H1 (cell line): ENCODE measurements around the gene TOP1. TPM values are rescaled to one million over a fixed set of nuclear protein-coding genes. Genes with fewer than 3 reads are reported as not detected.
A peak's percentile ranks its signal among the peaks of the same experiment; 100 is the strongest.

Experiments
- CTCF ChIA-PET: fragments of 300-600 bp; sonication (Branson Sonifier 250); formaldehyde crosslinking; loops from one replicate; lab custom pipeline; 2021; ENCODE audit not compliant: partially characterized antibody; lab: Charles Lee
- POLR2A ChIA-PET: fragments of 300-600 bp; sonication (Branson Sonifier 250); formaldehyde crosslinking; loops from one replicate; lab custom pipeline; 2021; ENCODE audit warnings: inconsistent platforms; ENCODE audit not compliant: partially characterized antibody; lab: Charles Lee
- DNase-seq, 2 experiments: peaks; one replicate each; pipeline versions ENCODE4 v3.0.0 to v3.0.0-alpha.2; 2010 to 2022; ENCODE audit warnings: low spot score in 2 of 2, low read depth in 1 of 2, mixed read lengths in 1 of 2
- FAIRE-seq: peaks from 2 replicates; lab custom pipeline; 2011; peaks lifted over from hg19 to GRCh38; lab: Jason Lieb, UNC
- H2AFZ ChIP-seq: 2 replicates; pipeline ENCODE4 v1.8.1; 2012; ENCODE audit warnings: low read length, inconsistent platforms
- H2AK5ac ChIP-seq: 2 replicates; pipeline ENCODE4 v1.6.1; 2013; ENCODE audit warnings: low read depth, low read length
- H2BK120ac ChIP-seq: replicated peaks from 2 replicates; pipeline ENCODE3; 2013; ENCODE audit warnings: low read depth, low read length, inconsistent platforms
- H2BK12ac ChIP-seq: 2 replicates; pipeline ENCODE4 v1.6.1; 2013; ENCODE audit warnings: low read depth, low read length
- H2BK15ac ChIP-seq: 2 replicates; pipeline ENCODE4 v1.6.1; 2013; ENCODE audit warnings: low read length
- H2BK20ac ChIP-seq: 2 replicates; pipeline ENCODE4 v1.6.1; 2013; ENCODE audit warnings: low read length
- H2BK5ac ChIP-seq: 2 replicates; pipeline ENCODE4 v1.6.1; 2013; ENCODE audit warnings: low read depth, low read length
- H3K14ac ChIP-seq: 2 replicates; pipeline ENCODE4 v1.6.1; 2013; ENCODE audit warnings: inconsistent platforms; ENCODE audit not compliant: insufficient read length
- H3K18ac ChIP-seq: 2 replicates; pipeline ENCODE4 v1.6.1; 2013; ENCODE audit warnings: low read length; ENCODE audit errors: extremely low read depth
- H3K23ac ChIP-seq: 2 replicates; pipeline ENCODE4 v1.6.1; 2013; ENCODE audit warnings: inconsistent platforms; ENCODE audit not compliant: insufficient read length
- H3K23me2 ChIP-seq: 2 replicates; pipeline ENCODE4 v1.6.1; 2013; ENCODE audit warnings: low read depth, low read length
- H3K27ac ChIP-seq: 2 replicates; pipeline ENCODE4 v1.6.1; 2011; ENCODE audit warnings: low read depth, low read length, inconsistent platforms
- H3K27me3 ChIP-seq, 4 experiments: replicated peaks in 1 of 4; 1 replicate in 1 of 4; 2 replicates in 3 of 4; pipeline versions ENCODE4 v1.6.1 to v1.8.1; 2011 to 2013; ENCODE audit warnings: low read length in 3 of 4, mild to moderate bottlenecking in 3 of 4, inconsistent platforms in 2 of 4, mixed read lengths in 2 of 4, moderate library complexity in 1 of 4; ENCODE audit not compliant: control insufficient read depth in 3 of 4, insufficient read depth in 3 of 4; ENCODE audit errors: extremely low read depth in 1 of 4
- H3K36me3 ChIP-seq, 4 experiments: 2 replicates each; pipeline versions ENCODE4 v1.6.1 to v1.8.1; 2011 to 2013; ENCODE audit warnings: mild to moderate bottlenecking in 4 of 4, low read length in 3 of 4, moderate library complexity in 2 of 4, control low read depth in 1 of 4, inconsistent platforms in 1 of 4; ENCODE audit not compliant: insufficient read depth in 4 of 4, control insufficient read depth in 2 of 4
- H3K4ac ChIP-seq: replicated peaks from 2 replicates; pipeline ENCODE3; 2013; ENCODE audit warnings: low read length, low read depth, mixed read lengths, inconsistent platforms; ENCODE audit not compliant: insufficient read length
- H3K4me1 ChIP-seq, 4 experiments: replicated peaks in 1 of 4; 1 replicate in 1 of 4; 2 replicates in 3 of 4; pipeline versions ENCODE4 v1.6.1 to v1.8.1; 2011 to 2013; ENCODE audit warnings: low read length in 3 of 4, inconsistent platforms in 2 of 4, mixed read lengths in 1 of 4; ENCODE audit not compliant: insufficient read depth in 4 of 4, control insufficient read depth in 3 of 4
- H3K4me2 ChIP-seq, 2 experiments: 2 replicates each; pipeline versions ENCODE4 v1.6.1 to v1.8.1; 2011 to 2013; ENCODE audit warnings: low read depth in 2 of 2, low read length in 2 of 2, control low read depth in 1 of 2, inconsistent platforms in 1 of 2, mild to moderate bottlenecking in 1 of 2; ENCODE audit not compliant: insufficient read depth in 1 of 2
- H3K4me3 ChIP-seq, 4 experiments: fragments of 200-600, 300-600 bp in 1 of 4; sonication (generic), shearing (Covaris generic), sonication (Bioruptor Twin) in 1 of 4; 2 replicates each; pipeline versions ENCODE4 v1.5.1 to v1.8.1; 2011 to 2016; ENCODE audit warnings: low read length in 4 of 4, low read depth in 3 of 4, control low read depth in 2 of 4, inconsistent platforms in 2 of 4, mild to moderate bottlenecking in 2 of 4, mixed read lengths in 1 of 4, moderate library complexity in 1 of 4; ENCODE audit not compliant: insufficient read depth in 2 of 4; ENCODE audit errors: extremely low read depth in 1 of 4
- H3K56ac ChIP-seq: replicated peaks from 2 replicates; pipeline ENCODE3; 2013; ENCODE audit warnings: low read depth, mild to moderate bottlenecking, mixed read lengths, low read length, inconsistent platforms; ENCODE audit not compliant: insufficient read length
- H3K79me1 ChIP-seq: 2 replicates; pipeline ENCODE4 v1.6.1; 2013; ENCODE audit warnings: low read depth, low read length, control low read depth
- H3K79me2 ChIP-seq, 2 experiments: 2 replicates each; pipeline versions ENCODE4 v1.6.1 to v1.8.1; 2012 to 2013; ENCODE audit warnings: low read length in 2 of 2, mild to moderate bottlenecking in 2 of 2, inconsistent platforms in 1 of 2; ENCODE audit not compliant: insufficient read depth in 2 of 2, control insufficient read depth in 1 of 2
- H3K9ac ChIP-seq, 4 experiments: replicated peaks in 1 of 4; 1 replicate in 1 of 4; 2 replicates in 3 of 4; pipeline versions ENCODE4 v1.6.1 to v1.8.1; 2011 to 2013; ENCODE audit warnings: low read depth in 3 of 4, low read length in 3 of 4, control low read depth in 2 of 4, mild to moderate bottlenecking in 2 of 4, moderate library complexity in 2 of 4, inconsistent platforms in 1 of 4; ENCODE audit errors: extremely low read depth in 1 of 4
- H3K9me3 ChIP-seq, 2 experiments: 2 replicates each; pipeline versions ENCODE4 v1.6.1 to v1.8.1; 2012 to 2013; ENCODE audit warnings: mild to moderate bottlenecking in 2 of 2, moderate library complexity in 2 of 2, control low read depth in 1 of 2, inconsistent platforms in 1 of 2, low read depth in 1 of 2, low read length in 1 of 2, mixed read lengths in 1 of 2; ENCODE audit not compliant: insufficient read depth in 2 of 2
- H4K20me1 ChIP-seq, 2 experiments: replicated peaks in 1 of 2; 2 replicates each; pipeline versions ENCODE3 to v1.8.1; 2011 to 2013; ENCODE audit warnings: inconsistent platforms in 2 of 2, low read length in 2 of 2, mild to moderate bottlenecking in 1 of 2; ENCODE audit not compliant: insufficient read depth in 2 of 2, control insufficient read depth in 1 of 2
- H4K5ac ChIP-seq: 2 replicates; pipeline ENCODE4 v1.6.1; 2013; ENCODE audit warnings: low read length, low read depth, mixed read lengths, inconsistent platforms; ENCODE audit not compliant: insufficient read length
- H4K8ac ChIP-seq: 2 replicates; pipeline ENCODE4 v1.8.0; 2013; ENCODE audit warnings: mild to moderate bottlenecking, moderate library complexity, low read length, inconsistent platforms; ENCODE audit not compliant: insufficient read depth; ENCODE audit errors: extremely low read depth
- H4K91ac ChIP-seq: replicated peaks from 2 replicates; pipeline ENCODE3; 2013; ENCODE audit warnings: low read length, mixed read lengths, inconsistent platforms; ENCODE audit not compliant: insufficient read length
- CHD1 ChIP-seq: IDR thresholded peaks from 2 replicates; pipeline ENCODE4 v1.6.1; 2012; ENCODE audit warnings: low read depth, low read length, improper control_type of control experiment
- HDAC6 ChIP-seq: IDR thresholded peaks from one replicate; pipeline ENCODE4 v1.7.1; 2012; ENCODE audit warnings: low read depth, mild to moderate bottlenecking, inconsistent platforms, low read length, moderate library complexity
- KDM5A ChIP-seq: fragments of 200-600 bp; IDR thresholded peaks from 2 replicates; pipeline ENCODE4 v1.7.1; 2012; ENCODE audit warnings: mild to moderate bottlenecking, low read length, inconsistent platforms, mixed read lengths
- POLR2AphosphoS5 ChIP-seq: IDR thresholded peaks from 2 replicates; pipeline ENCODE4 v1.6.1; 2011; ENCODE audit warnings: low read depth, low read length
- WGBS, 2 experiments: shearing (Covaris generic) in 1 of 2; methylation state at CpG; one replicate each; pipeline versions ENCODE4 v1.1.6 to v1.1.7; 2013 to 2015; ENCODE audit warnings: low lambda C conversion rate in 2 of 2, mixed read lengths in 2 of 2, inconsistent platforms in 1 of 2, low coverage in 1 of 2, missing lambda C conversion rate in 1 of 2; ENCODE audit not compliant: insufficient replicate concordance in 2 of 2, insufficient coverage in 1 of 2, insufficient read length in 1 of 2; ENCODE audit errors: extremely low coverage in 1 of 2, missing lambda C conversion rate in 1 of 2; 5-methylcytosine and 5-hydroxymethylcytosine counted together
- polyA plus RNA-seq, 7 experiments: library from polyadenylated mRNA; depleted of rRNA in 3 of 7; stranded (reverse) in 5 of 7; unstranded in 2 of 7; fragments of >200 nt in 5 of 7; fragments of 200-250 nt in 2 of 7; gene quantifications; 1 replicate in 5 of 7; 2 replicates in 1 of 7; 4 replicates in 1 of 7; pipeline versions ENCODE4 v1.2.1 to v1.2.3, GENCODE V29; 2011 to 2013; ENCODE audit warnings: missing spikeins in 2 of 7, mixed read lengths in 2 of 7
- total RNA-seq: library from RNA; stranded (reverse); fragmentation: NEBNext Ultra II Directional; extraction: Animal tissue kit (Norgen Biotek cat#: 25700); gene quantifications from 2 replicates; pipeline ENCODE4 v1.2.1, GENCODE V29; 2021

The TOP1 gene
- total and polyA plus RNA-seq, 2 of the 8 experiments (the other 6 are each of a cell fraction or from before 2014, with no cell fraction given), result 7.4 to 108 TPM

- Histone ChIP-seq H3K27me3 (no peaks in the 10 kb centered on the region), H4K8ac (no peak overlapping the region), H3K4me3 (no peak overlapping the region), H3K79me1 (no peaks in the 10 kb centered on the region; the same call in 1 of the 2 replicates), H3K14ac (no peak overlapping the region), H4K20me1 (peaks cover 18% of the 10 kb centered on the region in 2 experiments), H3K27ac (no peak overlapping the region), H4K91ac (no peak overlapping the region), H3K23me2 (no peaks in the 10 kb centered on the region), H3K4me1 (no peaks in the 10 kb centered on the region; a peak in 1 of 7 replicates), H3K36me3 (peaks cover 56 to 82% (median 78%) of the 10 kb centered on the region in 4 experiments), H3K23ac (no peak overlapping the region), H3K79me2 (no peaks in the 10 kb centered on the region), H3K4ac (no peak overlapping the region), H2BK12ac (no peak overlapping the region), H2AFZ (no peak overlapping the region), H3K18ac (no peak overlapping the region), H3K9me3 (no peaks in the 10 kb centered on the region), H2BK20ac (no peak overlapping the region), H3K4me2 (no peak overlapping the region)
- FAIRE-seq, result no peak
- WGBS, 2 experiments, result 88% methylated on average over 9 of the region's 10 CpGs; no CpG with 5 or more reads in 1 of the 2 experiments
- POLR2A ChIA-PET, result interaction anchor here (2.8 to 6.1 kb wide), 2 partner anchors 12 to 13 kb away, joined by 7 to 23 read pairs; no protein-coding TSS in a partner anchor
- no peak for DNase-seq
- no peak for TF ChIP-seq CHD1
- TF ChIP-seq KDM5A, result no peak
- TF ChIP-seq HDAC6, result no peak
- TF ChIP-seq POLR2AphosphoS5, result 0 out of 2 replicates have a peak, but pooled peaks have one; percentile 22
- TF ChIP-seq, all 59 proteins: peak for 1
- Histone ChIP-seq H2BK120ac (no peak overlapping the region), H3K9ac (no peak overlapping the region), H3K56ac (no peak overlapping the region), H4K5ac (no peak overlapping the region), H2AK5ac (no peak overlapping the region), H2BK5ac (no peak overlapping the region), H2BK15ac (no peak overlapping the region)
- CTCF ChIA-PET, result interaction anchor here (0.6 to 6.3 kb wide), 6 partner anchors 9 to 202 kb away, joined by 3 to 47 read pairs (median 26); partner anchors contain the start of gene LPIN3
These were observed 139.9 kb downstream of the TOP1 start for GRCh38 chr20:41168281-41169161.
